Keratinocyte (primary cell): ENCODE measurements around the gene SETD7. TPM values are rescaled to one million over a fixed set of nuclear protein-coding genes. Genes with fewer than 3 reads are reported as not detected.

ENCODE experiments used
- DNase-seq: peaks from one replicate; pipeline ENCODE4 v3.0.0-alpha.2; 2011; ENCODE audit warnings: low read depth, missing footprints, low spot score
- FAIRE-seq: peaks from 2 replicates; lab custom pipeline; 2011; peaks lifted over from hg19 to GRCh38; lab: Jason Lieb, UNC
- H2AFZ ChIP-seq: 2 replicates; pipeline ENCODE4 v1.6.0; 2012; ENCODE audit warnings: low read length, control low read depth, inconsistent platforms; ENCODE audit not compliant: control insufficient read depth
- H3K27ac ChIP-seq: 2 replicates; pipeline ENCODE4 v1.5.1; 2011; ENCODE audit warnings: low read length; ENCODE audit not compliant: control insufficient read depth, insufficient read depth
- H3K27me3 ChIP-seq: 3 replicates; pipeline ENCODE4 v1.6.0; 2011; ENCODE audit warnings: low read length; ENCODE audit not compliant: control insufficient read depth, insufficient read depth; ENCODE audit errors: extremely low read depth
- H3K36me3 ChIP-seq, 2 experiments: 2 replicates in 1 of 2; 3 replicates in 1 of 2; pipeline ENCODE4 v1.5.1; 2011; ENCODE audit warnings: low read length in 2 of 2, mild to moderate bottlenecking in 1 of 2; ENCODE audit not compliant: control insufficient read depth in 2 of 2, insufficient read depth in 2 of 2; ENCODE audit errors: extremely low read depth in 1 of 2
- H3K4me1 ChIP-seq: 3 replicates; pipeline ENCODE4 v1.5.1; 2011; ENCODE audit warnings: low read length; ENCODE audit not compliant: control insufficient read depth, insufficient read depth; ENCODE audit errors: extremely low read depth
- H3K4me2 ChIP-seq: 3 replicates; pipeline ENCODE4 v1.6.0; 2011; ENCODE audit warnings: low read depth, low read length; ENCODE audit not compliant: control insufficient read depth, insufficient read depth; ENCODE audit errors: extremely low read depth
- H3K4me3 ChIP-seq, 3 experiments: fragments of 200-600 bp in 1 of 3; sonication (generic) in 1 of 3; 2 replicates in 2 of 3; 3 replicates in 1 of 3; pipeline ENCODE4 v1.5.1; 2011 to 2016; ENCODE audit warnings: low read length in 3 of 3, mild to moderate bottlenecking in 3 of 3, control low read depth in 2 of 3, inconsistent platforms in 1 of 3, low read depth in 1 of 3, mixed read lengths in 1 of 3, mixed run types in 1 of 3, moderate library complexity in 1 of 3; ENCODE audit not compliant: control insufficient read depth in 2 of 3, insufficient read depth in 2 of 3; ENCODE audit errors: extremely low read depth in 1 of 3
- H3K79me2 ChIP-seq: 2 replicates; pipeline ENCODE4 v1.6.0; 2012; ENCODE audit warnings: low read length; ENCODE audit not compliant: control insufficient read depth, insufficient read depth
- H3K9ac ChIP-seq: 3 replicates; pipeline ENCODE4 v1.6.0; 2011; ENCODE audit warnings: low read length; ENCODE audit not compliant: control insufficient read depth, insufficient read depth; ENCODE audit errors: extremely low read depth
- H3K9me1 ChIP-seq: 3 replicates; pipeline ENCODE4 v1.6.0; 2011; ENCODE audit warnings: low read length; ENCODE audit not compliant: control insufficient read depth, insufficient read depth; ENCODE audit errors: extremely low read depth
- H3K9me3 ChIP-seq: 2 replicates; pipeline ENCODE4 v1.5.1; 2012; ENCODE audit warnings: low read depth, low read length; ENCODE audit not compliant: control insufficient read depth
- H4K20me1 ChIP-seq: 3 replicates; pipeline ENCODE4 v1.6.0; 2011; ENCODE audit warnings: low read length; ENCODE audit not compliant: control insufficient read depth, insufficient read depth; ENCODE audit errors: extremely low read depth
- EZH2 ChIP-seq: IDR thresholded peaks from one replicate; pipeline ENCODE4 v1.6.1; 2012; ENCODE audit warnings: inconsistent platforms, mild to moderate bottlenecking, low read length, moderate library complexity
- dilution Hi-C: fragments of 300-500 bp; cut with MboI; formaldehyde crosslinking; loops from one replicate; pipeline ENCODE4 v1.7.0; 2020; ENCODE audit warnings: low sequenced_read_pairs; ENCODE audit not compliant: extremely low pct_ligation_motif_present
- polyA plus RNA-seq, 5 experiments: library from polyadenylated mRNA; depleted of rRNA in 3 of 5; stranded (reverse) in 3 of 5; stranded (forward) in 1 of 5; unstranded in 1 of 5; fragments of >200 nt; gene quantifications; 1 replicate in 1 of 5; 2 replicates in 3 of 5; 3 replicates in 1 of 5; pipeline versions ENCODE4 v1.2.1 to v1.2.3, GENCODE V29; 2011 to 2012; ENCODE audit warnings: missing spikeins in 2 of 5, low read depth in 1 of 5, low replicate concordance in 1 of 5
- TF ChIP-seq, protein P1 (sequence below), 3 experiments: IDR thresholded peaks in 1 of 3; conservative IDR thresholded peaks in 1 of 3; optimal IDR thresholded peaks in 1 of 3; 2 replicates in 2 of 3; 3 replicates in 1 of 3; pipeline versions ENCODE3 to v1.5.1; 2011; ENCODE audit warnings: low read length in 3 of 3, mild to moderate bottlenecking in 3 of 3, moderate library complexity in 2 of 3, control low read depth in 1 of 3, inconsistent platforms in 1 of 3; ENCODE audit not compliant: insufficient read depth in 2 of 3; ENCODE audit errors: extremely low read depth in 1 of 3

The SETD7 gene
- polyA plus RNA-seq, 1 donor (not counting 4 experiments of a cell fraction or from before 2014, with no cell fraction given) = 18.8 TPM

DNA sequence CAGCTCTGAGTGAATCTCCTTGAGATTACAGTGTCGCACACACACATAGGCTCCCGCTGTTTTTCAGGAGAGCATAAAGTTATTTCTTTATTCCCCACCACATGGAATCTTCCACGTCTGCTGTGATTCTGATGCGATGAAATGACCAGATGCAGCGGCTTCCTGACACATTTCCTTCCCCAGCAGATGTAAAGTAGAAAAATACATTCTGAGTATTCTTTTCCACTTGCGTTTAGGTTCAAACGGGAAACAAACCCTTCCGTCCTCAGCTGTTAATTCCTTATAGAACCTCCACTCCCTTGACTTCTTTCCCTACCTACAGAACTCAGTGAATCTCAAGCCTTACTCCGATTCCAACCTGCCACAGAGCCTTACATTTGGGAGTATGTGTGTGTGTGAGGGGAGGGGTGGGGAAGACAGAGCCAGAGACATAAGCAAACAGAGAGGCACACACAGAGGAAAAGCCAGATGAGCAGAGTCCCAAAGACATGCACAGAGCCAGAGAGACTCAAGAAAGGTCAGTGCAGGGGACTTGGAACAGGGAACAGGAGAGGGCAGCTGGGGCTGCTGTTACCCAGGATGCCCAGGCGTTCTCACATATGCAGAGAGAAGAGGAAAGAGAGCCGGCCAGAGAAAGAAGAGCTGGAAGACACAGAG lies 47.3 kb downstream of the SETD7 start:
- Histone ChIP-seq H3K9me3 (no peaks in the 10 kb centered on the region), H3K36me3 (peaks cover 12 to 13% of the 10 kb centered on the region in 2 experiments)
- dilution Hi-C loops = no loop called here

DNA sequence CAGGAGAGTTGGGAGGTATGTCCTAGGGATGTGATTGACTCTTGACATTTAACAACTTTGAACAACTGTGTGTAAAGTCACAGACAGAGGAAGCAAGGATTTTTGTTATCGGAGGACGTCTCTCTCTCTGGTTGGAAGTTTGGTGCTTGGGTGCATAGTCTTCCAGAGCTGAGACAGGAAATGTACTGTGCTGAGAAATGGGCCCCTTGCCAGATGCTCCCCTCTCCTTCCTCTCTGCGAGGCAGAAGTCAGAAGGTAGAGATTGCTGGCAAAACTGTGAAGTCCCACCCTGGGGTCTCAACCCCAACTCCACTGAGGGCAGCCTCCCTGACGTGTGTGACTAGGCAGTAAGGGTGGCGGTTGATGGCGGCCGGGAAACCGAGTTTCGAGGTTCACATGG lies 49.2 kb downstream of the SETD7 start:
- Histone ChIP-seq H3K27ac (no peak overlapping the region), H3K9ac (no peak overlapping the region), H3K9me1 (no peaks in the 10 kb centered on the region), H3K36me3 (peaks cover 12% of the 10 kb centered on the region in 2 experiments), H2AFZ (no peak overlapping the region), H4K20me1 (no peaks in the 10 kb centered on the region), H3K27me3 (no peaks in the 10 kb centered on the region), H3K79me2 (no peaks in the 10 kb centered on the region), H3K4me3 (no peak overlapping the region), H3K9me3 (no peaks in the 10 kb centered on the region), H3K4me2 (no peak overlapping the region), H3K4me1 (no peaks in the 10 kb centered on the region)
- DNase-seq (no peak), FAIRE-seq (no peak)
- TF ChIP-seq, protein P1, sequence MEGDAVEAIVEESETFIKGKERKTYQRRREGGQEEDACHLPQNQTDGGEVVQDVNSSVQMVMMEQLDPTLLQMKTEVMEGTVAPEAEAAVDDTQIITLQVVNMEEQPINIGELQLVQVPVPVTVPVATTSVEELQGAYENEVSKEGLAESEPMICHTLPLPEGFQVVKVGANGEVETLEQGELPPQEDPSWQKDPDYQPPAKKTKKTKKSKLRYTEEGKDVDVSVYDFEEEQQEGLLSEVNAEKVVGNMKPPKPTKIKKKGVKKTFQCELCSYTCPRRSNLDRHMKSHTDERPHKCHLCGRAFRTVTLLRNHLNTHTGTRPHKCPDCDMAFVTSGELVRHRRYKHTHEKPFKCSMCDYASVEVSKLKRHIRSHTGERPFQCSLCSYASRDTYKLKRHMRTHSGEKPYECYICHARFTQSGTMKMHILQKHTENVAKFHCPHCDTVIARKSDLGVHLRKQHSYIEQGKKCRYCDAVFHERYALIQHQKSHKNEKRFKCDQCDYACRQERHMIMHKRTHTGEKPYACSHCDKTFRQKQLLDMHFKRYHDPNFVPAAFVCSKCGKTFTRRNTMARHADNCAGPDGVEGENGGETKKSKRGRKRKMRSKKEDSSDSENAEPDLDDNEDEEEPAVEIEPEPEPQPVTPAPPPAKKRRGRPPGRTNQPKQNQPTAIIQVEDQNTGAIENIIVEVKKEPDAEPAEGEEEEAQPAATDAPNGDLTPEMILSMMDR (optimal IDR thresholded peaks at IDR 0.05 in 1 of 3, IDR thresholded peaks at IDR 0.05 in 1 of 3, conservative IDR thresholded peaks at IDR 0.05 in 1 of 3; ENCODE audit: extremely low read depth in 1 of 3, insufficient read depth in 2 of 3, low read length in 3 of 3) = no peak
- no peak for TF ChIP-seq EZH2
- dilution Hi-C loops = no loop called here

More for the DNA sequence above, 47.3 kb downstream of the SETD7 start:
- H3K9ac ChIP-seq = no peak overlapping the region
- H3K4me3 ChIP-seq = no peak overlapping the region
- no peaks in the 10 kb centered on the region for H4K20me1 ChIP-seq
- no peak overlapping the region for H3K27ac ChIP-seq
- TF ChIP-seq EZH2 = no peak
- TF ChIP-seq, protein P1 (optimal IDR thresholded peaks at IDR 0.05 in 1 of 3, IDR thresholded peaks at IDR 0.05 in 1 of 3, conservative IDR thresholded peaks at IDR 0.05 in 1 of 3; ENCODE audit: extremely low read depth in 1 of 3, insufficient read depth in 2 of 3, low read length in 3 of 3) = no peak
- H2AFZ ChIP-seq = no peak overlapping the region
- no peaks in the 10 kb centered on the region for H3K27me3 ChIP-seq
- no peak for DNase-seq
- no peak overlapping the region for H3K4me2 ChIP-seq
- FAIRE-seq = no peak
- H3K9me1 ChIP-seq = no peaks in the 10 kb centered on the region
- H3K79me2 ChIP-seq = no peaks in the 10 kb centered on the region
- H3K4me1 ChIP-seq = no peaks in the 10 kb centered on the region
